K562 (cell line): ENCODE data around the gene TAS2R1.

Experiments used
- E2F5 ChIP-seq: sonication (generic); formaldehyde crosslinking; IDR thresholded peaks from 2 replicates; pipeline ENCODE4 v1.8.0; 2022; ENCODE audit warnings: mild to moderate bottlenecking, missing genetic modification reagents
- EGR1 ChIP-seq: fragments of 450-650 bp; conservative IDR thresholded peaks from 2 replicates; pipeline ENCODE4 v1.6.1; 2017; ENCODE audit warnings: mild to moderate bottlenecking
- HOMEZ ChIP-seq: fragments of 250-450 bp; sonication (Bioruptor Pico); IDR thresholded peaks from 2 replicates; pipeline ENCODE4 v1.4.0; 2020; ENCODE audit warnings: mild to moderate bottlenecking, moderate library complexity
- YY1 ChIP-seq, 3 experiments: IDR thresholded peaks; 2 replicates each; pipeline ENCODE4 v1.6.1; 2011; ENCODE audit warnings: low read length in 2 of 3, mild to moderate bottlenecking in 2 of 3, moderate library complexity in 2 of 3, borderline replicate concordance in 1 of 3, control low read depth in 1 of 3, low read depth in 1 of 3; ENCODE audit not compliant: insufficient read depth in 3 of 3, insufficient replicate concordance in 2 of 3, control insufficient read depth in 1 of 3, insufficient read length in 1 of 3; ENCODE audit errors: extremely low read depth in 1 of 3
- ZBTB43 ChIP-seq: sonication (generic); formaldehyde crosslinking; IDR thresholded peaks from 2 replicates; pipeline ENCODE4 v1.8.0; 2023; ENCODE audit warnings: mild to moderate bottlenecking, missing genetic modification reagents

- TF ChIP-seq E2F5 (CRISPR knock-in tag) (no peak), EGR1 (no peak), YY1 (IDR thresholded peaks at IDR 0.05; ENCODE audit: borderline replicate concordance in 1 of 3, control insufficient read depth in 1 of 3, extremely low read depth in 1 of 3, insufficient read depth in 3 of 3, insufficient read length in 1 of 3, insufficient replicate concordance in 2 of 3, low read depth in 1 of 3, low read length in 2 of 3) (no peak), ZBTB43 (CRISPR knock-in tag) (no peak), HOMEZ (CRISPR knock-in tag) (no peak)
These were observed 8.7 kb downstream of the TAS2R1 start for GRCh38 chr5:9621379-9621903.
